Measurements from ENCODE around the gene LNPEP. TPM values are rescaled to one million over a fixed set of nuclear protein-coding genes. Genes with fewer than 3 reads are reported as not detected.

LNPEP gene
- total RNA-seq, 1 donor from 2014 or later, result 19.6 TPM

DNA sequence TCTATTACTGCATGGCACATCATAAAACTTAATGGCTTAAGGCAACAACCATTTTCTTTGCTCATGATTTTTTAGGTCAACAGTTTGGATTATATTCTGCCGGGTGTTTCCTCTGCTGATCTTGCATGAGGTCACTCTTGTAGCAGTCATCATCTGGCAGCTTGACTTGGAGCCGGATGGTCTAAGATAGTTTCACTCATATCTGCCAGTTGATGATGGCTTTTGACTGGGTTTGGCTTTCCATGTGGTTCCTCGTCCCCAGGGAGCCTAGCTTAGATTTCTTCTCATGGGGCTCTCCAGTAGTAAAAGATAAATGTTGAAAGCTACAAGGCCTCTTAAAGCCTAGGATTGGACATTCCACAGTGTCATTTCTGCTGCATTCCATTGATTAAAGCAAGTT, 27.4 kb downstream of the LNPEP start:
- H3K27ac ChIP-seq, result no peak overlapping the region
- H3K4me3 Mint-ChIP-seq, result no peak overlapping the region
- DNase-seq (ENCODE audit: low spot score), result no peak
- H3K4me1 ChIP-seq, result no peaks in the 10 kb centered on the region
- no peaks in the 10 kb centered on the region for H3K27me3 Mint-ChIP-seq (ENCODE audit: insufficient read depth, low read depth)
- H3K9ac ChIP-seq, result no peak overlapping the region
- no peaks in the 10 kb centered on the region for H3K27me3 ChIP-seq
- no peak overlapping the region for H3K4me2 ChIP-seq
- peaks cover 3% of the 10 kb centered on the region for H3K9me3 Mint-ChIP-seq
- H3K9me3 ChIP-seq (ENCODE audit: low read depth), result no peaks in the 10 kb centered on the region
- no peak overlapping the region for H3K27ac Mint-ChIP-seq
- peaks cover 2% of the 10 kb centered on the region for H3K36me3 Mint-ChIP-seq
- no peaks in the 10 kb centered on the region for H3K36me3 ChIP-seq
- no peak for TF ChIP-seq EZH2 (IDR thresholded peaks at IDR 0.05)
- no peaks in the 10 kb centered on the region for H3F3A ChIP-seq (ENCODE audit: low read depth)
- no peaks in the 10 kb centered on the region for H3K79me2 ChIP-seq (ENCODE audit: low read depth)
- no peaks in the 10 kb centered on the region for H4K20me1 ChIP-seq (ENCODE audit: low read depth)
- no peak overlapping the region for H3K4me3 ChIP-seq
- H3K4me1 Mint-ChIP-seq, result peaks cover 15% of the 10 kb centered on the region
- H2AFZ ChIP-seq (replicated peaks), result no peak overlapping the region

GRCh38 chr5:96966801-96967200, 30.9 kb downstream of the LNPEP start:
- no peaks in the 10 kb centered on the region for H3K36me3 Mint-ChIP-seq

GRCh38 chr5:96967400-96967799, 31.5 kb downstream of the LNPEP start:
- Mint-ChIP-seq H3K27me3 (ENCODE audit: insufficient read depth, low read depth) (no peaks in the 10 kb centered on the region), H3K27ac (no peak overlapping the region), H3K4me1 (peaks cover 22% of the 10 kb centered on the region), H3K4me3 (no peak overlapping the region), H3K9me3 (no peaks in the 10 kb centered on the region), H3K36me3 (no peaks in the 10 kb centered on the region)
- Histone ChIP-seq H3K4me3 (no peak overlapping the region), H3K9ac (no peak overlapping the region), H3K4me2 (no peak overlapping the region), H3K36me3 (no peaks in the 10 kb centered on the region), H3K4me1 (no peaks in the 10 kb centered on the region), H3F3A (ENCODE audit: low read depth) (no peaks in the 10 kb centered on the region), H4K20me1 (ENCODE audit: low read depth) (no peaks in the 10 kb centered on the region), H3K9me3 (ENCODE audit: low read depth) (no peaks in the 10 kb centered on the region), H3K27me3 (no peaks in the 10 kb centered on the region), H2AFZ (replicated peaks) (no peak overlapping the region), H3K27ac (no peak overlapping the region), H3K79me2 (ENCODE audit: low read depth) (no peaks in the 10 kb centered on the region)
- no peak for DNase-seq (ENCODE audit: low spot score)
- TF ChIP-seq EZH2phosphoT487 (IDR thresholded peaks at IDR 0.05) (no peak), EZH2 (IDR thresholded peaks at IDR 0.05) (no peak), CTCF (IDR thresholded peaks at IDR 0.05) (no peak)

More at GRCh38 chr5:96966801-96967200, 30.9 kb downstream of the LNPEP start:
- Mint-ChIP-seq H3K4me3 (no peak overlapping the region), H3K27me3 (ENCODE audit: insufficient read depth, low read depth) (no peaks in the 10 kb centered on the region), H3K27ac (no peak overlapping the region), H3K9me3 (no peaks in the 10 kb centered on the region), H3K4me1 (peaks cover 22% of the 10 kb centered on the region)
- Histone ChIP-seq H3K9ac (no peak overlapping the region), H3K4me1 (no peaks in the 10 kb centered on the region), H2AFZ (replicated peaks) (no peak overlapping the region), H4K20me1 (ENCODE audit: low read depth) (no peaks in the 10 kb centered on the region), H3K9me3 (ENCODE audit: low read depth) (no peaks in the 10 kb centered on the region), H3K4me2 (no peak overlapping the region), H3K36me3 (no peaks in the 10 kb centered on the region), H3K27me3 (no peaks in the 10 kb centered on the region), H3K79me2 (ENCODE audit: low read depth) (no peaks in the 10 kb centered on the region), H3K4me3 (no peak overlapping the region), H3K27ac (no peak overlapping the region), H3F3A (ENCODE audit: low read depth) (no peaks in the 10 kb centered on the region)
- no peak for DNase-seq (ENCODE audit: low spot score)
- TF ChIP-seq EZH2 (IDR thresholded peaks at IDR 0.05) (no peak), CTCF (IDR thresholded peaks at IDR 0.05) (no peak), EZH2phosphoT487 (IDR thresholded peaks at IDR 0.05) (no peak)

- H3K4me1 Mint-ChIP-seq, result peaks cover 24% of the 10 kb centered on the region
- H3K4me3 ChIP-seq, result no peak overlapping the region
Measured at GRCh38 chr5:96968074-96968473, 32.2 kb downstream of the LNPEP start.

More at GRCh38 chr5:96968074-96968473, 32.2 kb downstream of the LNPEP start:
- no peaks in the 10 kb centered on the region for H3K27me3 Mint-ChIP-seq (ENCODE audit: insufficient read depth, low read depth)
- no peaks in the 10 kb centered on the region for H3K36me3 Mint-ChIP-seq
- H3F3A ChIP-seq (ENCODE audit: low read depth), result no peaks in the 10 kb centered on the region
- no peaks in the 10 kb centered on the region for H3K9me3 Mint-ChIP-seq
- H2AFZ ChIP-seq (replicated peaks), result no peak overlapping the region
- H3K27me3 ChIP-seq, result no peaks in the 10 kb centered on the region
- no peak for DNase-seq (ENCODE audit: low spot score)
- H3K27ac Mint-ChIP-seq, result no peak overlapping the region
- no peak overlapping the region for H3K4me3 Mint-ChIP-seq
- no peaks in the 10 kb centered on the region for H3K79me2 ChIP-seq (ENCODE audit: low read depth)
- H3K27ac ChIP-seq, result no peak overlapping the region
- H4K20me1 ChIP-seq (ENCODE audit: low read depth), result no peaks in the 10 kb centered on the region
- H3K4me1 ChIP-seq, result no peaks in the 10 kb centered on the region
- H3K9me3 ChIP-seq (ENCODE audit: low read depth), result no peaks in the 10 kb centered on the region
- no peak overlapping the region for H3K4me2 ChIP-seq
- no peaks in the 10 kb centered on the region for H3K36me3 ChIP-seq
- H3K9ac ChIP-seq, result no peak overlapping the region
- TF ChIP-seq CTCF (IDR thresholded peaks at IDR 0.05), result no peak
- TF ChIP-seq EZH2phosphoT487 (IDR thresholded peaks at IDR 0.05), result no peak
- TF ChIP-seq EZH2 (IDR thresholded peaks at IDR 0.05), result no peak

Measured in neural progenitor cell (in vitro differentiated cells).